Measurements from ENCODE around the gene AUH. TPM values are rescaled to one million over a fixed set of nuclear protein-coding genes. Genes with fewer than 3 reads are reported as not detected.

Gene AUH, protein sequence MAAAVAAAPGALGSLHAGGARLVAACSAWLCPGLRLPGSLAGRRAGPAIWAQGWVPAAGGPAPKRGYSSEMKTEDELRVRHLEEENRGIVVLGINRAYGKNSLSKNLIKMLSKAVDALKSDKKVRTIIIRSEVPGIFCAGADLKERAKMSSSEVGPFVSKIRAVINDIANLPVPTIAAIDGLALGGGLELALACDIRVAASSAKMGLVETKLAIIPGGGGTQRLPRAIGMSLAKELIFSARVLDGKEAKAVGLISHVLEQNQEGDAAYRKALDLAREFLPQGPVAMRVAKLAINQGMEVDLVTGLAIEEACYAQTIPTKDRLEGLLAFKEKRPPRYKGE
- 8.7 to 10.1 TPM (median 8.8 TPM) in 5 replicates for total RNA-seq (2022; extraction: Qiagen RNA extraction)

DNA sequence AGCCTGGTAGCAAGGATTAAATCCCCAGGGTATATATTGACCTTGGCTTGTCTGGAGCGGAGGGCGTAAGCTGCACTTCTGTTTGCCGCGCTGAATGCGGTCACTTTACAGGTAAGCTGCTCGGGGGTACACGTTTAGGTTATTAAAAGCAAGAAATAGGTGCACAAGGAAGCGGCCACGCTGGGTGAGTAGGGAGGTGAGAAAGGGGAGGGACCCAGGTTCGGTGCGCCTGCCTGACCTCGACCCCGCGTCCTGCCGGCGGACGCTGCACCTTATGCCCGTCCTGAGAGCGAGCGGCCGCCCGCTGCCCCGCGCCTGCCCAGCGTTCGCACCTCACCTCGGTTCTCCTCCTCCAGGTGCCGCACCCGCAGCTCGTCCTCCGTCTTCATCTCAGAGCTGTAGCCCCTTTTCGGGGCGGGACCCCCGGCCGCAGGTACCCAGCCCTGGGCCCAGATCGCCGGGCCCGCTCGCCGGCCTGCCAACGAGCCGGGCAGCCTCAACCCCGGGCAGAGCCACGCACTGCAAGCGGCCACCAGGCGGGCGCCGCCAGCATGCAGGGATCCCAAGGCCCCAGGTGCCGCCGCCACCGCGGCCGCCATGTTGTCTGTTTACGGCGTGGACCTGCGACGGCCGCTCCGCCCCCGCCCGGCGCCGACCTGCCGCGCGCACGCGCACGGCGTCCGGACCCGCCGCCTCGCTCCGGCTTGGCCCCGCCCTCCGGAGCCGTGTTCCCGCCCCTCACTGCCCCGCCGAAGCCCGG, at the start of gene AUH:
AUH (minus strand) TSS at position 628 of the 760 bp plus-strand sequence; CDS start at position 599, 29 bp downstream.

Other genes starting within 250 kb of the AUH start
- 8.8 to 11.0 TPM (median 9.5 TPM) in 5 replicates for gene NFIL3, start 61.9 kb upstream of the AUH start, total RNA-seq (2022; extraction: Qiagen RNA extraction)